IMR-90 (cell line): ENCODE results near the gene TBC1D22A. TPM values are rescaled to one million over a fixed set of nuclear protein-coding genes. Genes with fewer than 3 reads are reported as not detected.

Source experiments
- ATAC-seq: fragments of 200-7000 bp; cut with Tn5 transposase; 2 replicates; pipeline ENCODE4 v1.9.1; 2020; ENCODE audit warnings: low read depth, mild to moderate bottlenecking, moderate library complexity
- BruUV-seq: library from RNA; stranded (reverse); fragments of 400-500 nt; replicated peaks from 2 replicates; lab custom pipeline; 2021; lab: Mats Ljungman, UMichigan
- CTCF ChIA-PET: fragments of 300-600 bp; formaldehyde crosslinking; extraction: SDS; loops from one replicate; lab custom pipeline; 2021; ENCODE audit warnings: antibody characterized with exemption; lab: Yijun Ruan, JAX
- POLR2A ChIA-PET: fragments of 300-600 bp; sonication (Branson Sonifier 250); formaldehyde crosslinking; loops from one replicate; lab custom pipeline; 2022; ENCODE audit warnings: antibody characterized with exemption; ENCODE audit not compliant: unreplicated experiment; lab: Charles Lee
- DNase-seq: peaks from one replicate; pipeline ENCODE4 v3.0.0; 2013
- H2AFZ ChIP-seq: replicated peaks from 2 replicates; pipeline ENCODE3; 2013; ENCODE audit warnings: low read length, mild to moderate bottlenecking; ENCODE audit not compliant: poor library complexity
- H2AK5ac ChIP-seq: 2 replicates; pipeline ENCODE4 v1.6.1; 2013; ENCODE audit warnings: low read depth, low read length, inconsistent platforms
- H2AK9ac ChIP-seq: replicated peaks from 2 replicates; pipeline ENCODE3; 2013; ENCODE audit warnings: mild to moderate bottlenecking, low read depth, low read length, moderate library complexity; ENCODE audit not compliant: poor library complexity
- H2BK120ac ChIP-seq: 2 replicates; pipeline ENCODE4 v1.6.1; 2013; ENCODE audit warnings: low read depth, low read length, inconsistent platforms
- H2BK15ac ChIP-seq: 3 replicates; pipeline ENCODE4 v1.6.1; 2013; ENCODE audit warnings: low read depth, low read length, inconsistent platforms
- H2BK20ac ChIP-seq: 2 replicates; pipeline ENCODE4 v1.6.1; 2013; ENCODE audit warnings: low read depth, mild to moderate bottlenecking, inconsistent platforms, low read length, moderate library complexity
- H2BK5ac ChIP-seq: 2 replicates; pipeline ENCODE4 v1.6.1; 2013; ENCODE audit warnings: mild to moderate bottlenecking, low read depth, low read length, inconsistent platforms; ENCODE audit not compliant: poor library complexity, severe bottlenecking
- H3K14ac ChIP-seq: replicated peaks from 2 replicates; pipeline ENCODE4 v1.6.1; 2013; ENCODE audit warnings: low read depth, low read length, inconsistent platforms
- H3K18ac ChIP-seq: 2 replicates; pipeline ENCODE4 v1.6.1; 2013; ENCODE audit warnings: low read depth, low read length, control low read depth
- H3K23ac ChIP-seq: 2 replicates; pipeline ENCODE4 v1.6.1; 2013; ENCODE audit warnings: low read depth, low read length, inconsistent platforms
- H3K27ac ChIP-seq: 2 replicates; pipeline ENCODE4 v1.5.1; 2013; ENCODE audit warnings: mild to moderate bottlenecking, control low read depth, low read length; ENCODE audit not compliant: insufficient read depth
- H3K27me3 ChIP-seq: 2 replicates; pipeline ENCODE4 v1.6.1; 2013; ENCODE audit warnings: low read length; ENCODE audit not compliant: control insufficient read depth, insufficient read depth
- H3K36me3 ChIP-seq: 2 replicates; pipeline ENCODE4 v1.6.1; 2013; ENCODE audit warnings: low read length, mixed read lengths; ENCODE audit not compliant: control insufficient read depth, insufficient read depth
- H3K4ac ChIP-seq: 2 replicates; pipeline ENCODE4 v1.6.1; 2013; ENCODE audit warnings: low read depth, low read length, inconsistent platforms
- H3K4me1 ChIP-seq: 2 replicates; pipeline ENCODE4 v1.6.1; 2013; ENCODE audit warnings: low read length, mixed read lengths; ENCODE audit not compliant: control insufficient read depth, insufficient read depth
- H3K4me2 ChIP-seq: 2 replicates; pipeline ENCODE4 v1.6.1; 2013; ENCODE audit warnings: low read depth, mild to moderate bottlenecking, control low read depth, low read length, moderate library complexity
- H3K4me3 ChIP-seq: 2 replicates; pipeline ENCODE4 v1.5.1; 2013; ENCODE audit warnings: low read depth, mild to moderate bottlenecking, control low read depth, low read length, moderate library complexity; ENCODE audit not compliant: insufficient read depth
- H3K56ac ChIP-seq: 2 replicates; pipeline ENCODE4 v1.6.1; 2013; ENCODE audit warnings: low read length, inconsistent platforms; ENCODE audit not compliant: insufficient read depth; ENCODE audit errors: extremely low read depth
- H3K79me1 ChIP-seq, 2 experiments: 2 replicates each; pipeline ENCODE4 v1.6.1; 2013; ENCODE audit warnings: low read length in 2 of 2, inconsistent platforms in 1 of 2, low read depth in 1 of 2
- H3K9ac ChIP-seq: 2 replicates; pipeline ENCODE4 v1.6.1; 2013; ENCODE audit warnings: low read depth, low read length, control low read depth
- H3K9me1 ChIP-seq: 2 replicates; pipeline ENCODE4 v1.6.1; 2013; ENCODE audit warnings: low read length, inconsistent platforms; ENCODE audit not compliant: insufficient read depth
- H3K9me3 ChIP-seq: 2 replicates; pipeline ENCODE4 v1.6.1; 2013; ENCODE audit warnings: low read length; ENCODE audit not compliant: control insufficient read depth, insufficient read depth
- H4K20me1 ChIP-seq: 2 replicates; pipeline ENCODE4 v1.6.1; 2013; ENCODE audit warnings: low read length, inconsistent platforms; ENCODE audit not compliant: insufficient read depth
- H4K5ac ChIP-seq: 2 replicates; pipeline ENCODE4 v1.6.1; 2013; ENCODE audit warnings: mild to moderate bottlenecking, low read depth, low read length, control low read depth
- H4K8ac ChIP-seq, 2 experiments: 2 replicates each; pipeline ENCODE4 v1.6.1; 2013; ENCODE audit warnings: low read depth in 2 of 2, low read length in 2 of 2, control low read depth in 1 of 2, inconsistent platforms in 1 of 2
- H4K91ac ChIP-seq: 2 replicates; pipeline ENCODE4 v1.6.1; 2013; ENCODE audit warnings: low read depth, low read length, inconsistent platforms; ENCODE audit not compliant: insufficient read depth
- BHLHE40 ChIP-seq: fragments of 150-350 bp; IDR thresholded peaks from 2 replicates; pipeline ENCODE4 v1.6.1; 2016; ENCODE audit warnings: mild to moderate bottlenecking, low read depth, low read length
- CEBPB ChIP-seq: IDR thresholded peaks from 2 replicates; pipeline ENCODE4 v1.6.1; 2012; ENCODE audit warnings: low read depth, low read length, improper control_type of control experiment
- MAFK ChIP-seq: IDR thresholded peaks from 2 replicates; pipeline ENCODE4 v1.6.1; 2012; ENCODE audit warnings: low read depth, low read length, improper control_type of control experiment
- MAZ ChIP-seq: IDR thresholded peaks from 2 replicates; pipeline ENCODE4 v1.6.1; 2012; ENCODE audit warnings: low read depth, mild to moderate bottlenecking, low read length, improper control_type of control experiment, moderate library complexity, borderline replicate concordance
- NFE2L2 ChIP-seq: fragments of 150-350 bp; IDR thresholded peaks from 2 replicates; pipeline ENCODE4 v1.6.1; 2016; ENCODE audit warnings: low read depth, mild to moderate bottlenecking, low read length
- POLR2A ChIP-seq: IDR thresholded peaks from 2 replicates; pipeline ENCODE4 v1.6.1; 2012; ENCODE audit warnings: mild to moderate bottlenecking, low read depth, low read length
- RAD21 ChIP-seq: IDR thresholded peaks from 2 replicates; pipeline ENCODE4 v1.6.1; 2012; ENCODE audit warnings: low read length, improper control_type of control experiment
- RFX5 ChIP-seq: IDR thresholded peaks from 2 replicates; pipeline ENCODE4 v1.8.0; 2012; ENCODE audit warnings: low read depth, mild to moderate bottlenecking, low read length, moderate library complexity
- SMC3 ChIP-seq: fragments of 150-350 bp; IDR thresholded peaks from 2 replicates; pipeline ENCODE4 v1.6.1; 2016; ENCODE audit warnings: low read depth, mild to moderate bottlenecking, antibody characterized with exemption, low read length, moderate library complexity
- USF2 ChIP-seq: fragments of 150-350 bp; IDR thresholded peaks from 2 replicates; pipeline ENCODE4 v1.6.1; 2017; ENCODE audit warnings: mild to moderate bottlenecking, antibody characterized with exemption, low read length, low read depth
- WGBS, 2 experiments: methylation state at CpG; one replicate each; pipeline versions ENCODE4 v1.1.5 to v1.1.7; 2013; ENCODE audit warnings: missing lambda C conversion rate in 2 of 2; ENCODE audit not compliant: insufficient read length in 1 of 2; ENCODE audit errors: extremely low coverage in 2 of 2; 5-methylcytosine and 5-hydroxymethylcytosine counted together
- dilution Hi-C: fragments of 300-500 bp; cut with HindIII; formaldehyde crosslinking; loops from one replicate; pipeline ENCODE4 v1.14.3; 2018; ENCODE audit warnings: low sequenced_read_pairs; ENCODE audit not compliant: unreplicated experiment
- in situ Hi-C: fragments of 300-500 bp; cut with MboI; formaldehyde crosslinking; loops from 3 replicates; pipeline ENCODE4 v1.14.3; 2019; ENCODE audit warnings: low sequenced_read_pairs, inconsistent platforms, mixed read lengths
- intact Hi-C: fragments of 100-400 bp; cut with micrococcal nuclease; formaldehyde crosslinking; loops from 2 replicates; pipeline ENCODE4 v1.10.0; 2022
- polyA plus RNA-seq, 3 experiments: library from polyadenylated mRNA; depleted of rRNA; stranded (reverse); fragments of >200 nt; gene quantifications; 2 replicates each; pipeline ENCODE4 v1.2.3, GENCODE V29; 2012; ENCODE audit warnings: low replicate concordance in 1 of 3
- total RNA-seq: library from RNA; depleted of rRNA; stranded (reverse); fragments of >200 nt; gene quantifications from 2 replicates; pipeline ENCODE4 v1.2.3, GENCODE V29; 2012

TBC1D22A gene
- total and polyA plus RNA-seq, 2 of the 4 experiments (the other 2 are of a cell fraction): 9.0 to 16.7 TPM

DNA sequence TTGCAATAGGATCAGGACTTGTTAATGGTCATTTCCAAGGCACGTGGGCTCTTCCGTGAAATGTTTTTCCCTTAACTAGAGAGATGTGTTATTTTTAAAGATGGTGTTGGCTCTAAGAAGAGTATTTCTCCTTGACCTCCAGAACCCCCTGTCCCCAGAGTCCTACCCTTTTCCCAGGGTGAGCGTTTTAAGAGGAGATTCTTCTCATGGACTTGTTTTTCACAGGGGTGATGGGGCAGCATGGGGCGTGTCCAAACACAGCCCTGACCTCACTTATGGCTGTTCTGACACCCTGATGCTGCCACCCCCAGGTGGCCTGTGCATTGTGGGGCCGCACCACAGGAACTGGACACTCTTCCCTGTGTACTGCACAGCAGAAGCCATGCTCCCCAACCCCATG lies 335.7 kb downstream of the TBC1D22A start:
- no CpG with 5 or more reads among the region's 5 CpGs for WGBS, 2 experiments
- Histone ChIP-seq H3K23ac (no peak overlapping the region), H2BK5ac (no peak overlapping the region), H2BK15ac (no peak overlapping the region), H2AK9ac (no peak overlapping the region), H3K4ac (no peak overlapping the region), H4K91ac (no peak overlapping the region), H3K27ac (no peak overlapping the region), H3K79me1 (peaks cover 3 to 10% of the 10 kb centered on the region in 2 experiments; a peak in 1 of 4 replicates), H3K27me3 (no peaks in the 10 kb centered on the region), H3K18ac (no peak overlapping the region), H2AK5ac (no peak overlapping the region), H3K4me3 (no peak overlapping the region), H3K56ac (no peak overlapping the region), H3K4me2 (no peak overlapping the region), H3K36me3 (no peaks in the 10 kb centered on the region; the same call in 1 of the 2 replicates), H2BK20ac (no peak overlapping the region), H3K14ac (no peak overlapping the region), H3K9me1 (no peaks in the 10 kb centered on the region; the same call in 1 of the 2 replicates), H4K8ac (no peak overlapping the region), H4K5ac (no peak overlapping the region), H2BK120ac (no peak overlapping the region), H3K9ac (no peak overlapping the region), H4K20me1 (no peaks in the 10 kb centered on the region), H3K4me1 (peaks cover 7% of the 10 kb centered on the region), H3K9me3 (peaks cover 2% of the 10 kb centered on the region; the same call in 1 of the 2 replicates), H2AFZ (no peak overlapping the region)
- no TSS peak for BruUV-seq
- intact Hi-C loops: no loop called here
- POLR2A ChIA-PET: no interaction called here
- in situ Hi-C loops: no loop called here
- CTCF ChIA-PET: no interaction called here
- no peak for TF ChIP-seq RAD21
- no peak for TF ChIP-seq USF2
- TF ChIP-seq MAZ: no peak
- TF ChIP-seq MAFK: no peak
- no peak for TF ChIP-seq RFX5
- TF ChIP-seq BHLHE40: no peak
- no peak for TF ChIP-seq NFE2L2
- no peak for TF ChIP-seq CEBPB
- no peak for TF ChIP-seq POLR2A
- no peak for TF ChIP-seq SMC3
- ATAC-seq (no peak), DNase-seq (no peak)
- dilution Hi-C loops: no loop called here
